IMR-90 (cell line): ENCODE measurements around the gene ABR. TPM values are rescaled to one million over a fixed set of nuclear protein-coding genes. Genes with fewer than 3 reads are reported as not detected.

Source experiments
- ATAC-seq: fragments of 200-7000 bp; cut with Tn5 transposase; 2 replicates; pipeline ENCODE4 v1.9.1; 2020; ENCODE audit warnings: low read depth, mild to moderate bottlenecking, moderate library complexity
- BruUV-seq: library from RNA; stranded (reverse); fragments of 400-500 nt; replicated peaks from 2 replicates; lab custom pipeline; 2021; lab: Mats Ljungman, UMichigan
- CTCF ChIA-PET: fragments of 300-600 bp; formaldehyde crosslinking; extraction: SDS; loops from one replicate; lab custom pipeline; 2021; ENCODE audit warnings: antibody characterized with exemption; lab: Yijun Ruan, JAX
- POLR2A ChIA-PET: fragments of 300-600 bp; sonication (Branson Sonifier 250); formaldehyde crosslinking; loops from one replicate; lab custom pipeline; 2022; ENCODE audit warnings: antibody characterized with exemption; ENCODE audit not compliant: unreplicated experiment; lab: Charles Lee
- DNase-seq: peaks from one replicate; pipeline ENCODE4 v3.0.0; 2013
- H2AFZ ChIP-seq: replicated peaks from 2 replicates; pipeline ENCODE3; 2013; ENCODE audit warnings: low read length, mild to moderate bottlenecking; ENCODE audit not compliant: poor library complexity
- H2AK5ac ChIP-seq: 2 replicates; pipeline ENCODE4 v1.6.1; 2013; ENCODE audit warnings: low read depth, low read length, inconsistent platforms
- H2AK9ac ChIP-seq: replicated peaks from 2 replicates; pipeline ENCODE3; 2013; ENCODE audit warnings: mild to moderate bottlenecking, low read depth, low read length, moderate library complexity; ENCODE audit not compliant: poor library complexity
- H2BK120ac ChIP-seq: 2 replicates; pipeline ENCODE4 v1.6.1; 2013; ENCODE audit warnings: low read depth, low read length, inconsistent platforms
- H2BK15ac ChIP-seq: 3 replicates; pipeline ENCODE4 v1.6.1; 2013; ENCODE audit warnings: low read depth, low read length, inconsistent platforms
- H2BK20ac ChIP-seq: 2 replicates; pipeline ENCODE4 v1.6.1; 2013; ENCODE audit warnings: low read depth, mild to moderate bottlenecking, inconsistent platforms, low read length, moderate library complexity
- H2BK5ac ChIP-seq: 2 replicates; pipeline ENCODE4 v1.6.1; 2013; ENCODE audit warnings: mild to moderate bottlenecking, low read depth, low read length, inconsistent platforms; ENCODE audit not compliant: poor library complexity, severe bottlenecking
- H3K14ac ChIP-seq: replicated peaks from 2 replicates; pipeline ENCODE4 v1.6.1; 2013; ENCODE audit warnings: low read depth, low read length, inconsistent platforms
- H3K18ac ChIP-seq: 2 replicates; pipeline ENCODE4 v1.6.1; 2013; ENCODE audit warnings: low read depth, low read length, control low read depth
- H3K23ac ChIP-seq: 2 replicates; pipeline ENCODE4 v1.6.1; 2013; ENCODE audit warnings: low read depth, low read length, inconsistent platforms
- H3K27ac ChIP-seq: 2 replicates; pipeline ENCODE4 v1.5.1; 2013; ENCODE audit warnings: mild to moderate bottlenecking, control low read depth, low read length; ENCODE audit not compliant: insufficient read depth
- H3K27me3 ChIP-seq: 2 replicates; pipeline ENCODE4 v1.6.1; 2013; ENCODE audit warnings: low read length; ENCODE audit not compliant: control insufficient read depth, insufficient read depth
- H3K36me3 ChIP-seq: 2 replicates; pipeline ENCODE4 v1.6.1; 2013; ENCODE audit warnings: low read length, mixed read lengths; ENCODE audit not compliant: control insufficient read depth, insufficient read depth
- H3K4ac ChIP-seq: 2 replicates; pipeline ENCODE4 v1.6.1; 2013; ENCODE audit warnings: low read depth, low read length, inconsistent platforms
- H3K4me1 ChIP-seq: 2 replicates; pipeline ENCODE4 v1.6.1; 2013; ENCODE audit warnings: low read length, mixed read lengths; ENCODE audit not compliant: control insufficient read depth, insufficient read depth
- H3K4me2 ChIP-seq: 2 replicates; pipeline ENCODE4 v1.6.1; 2013; ENCODE audit warnings: low read depth, mild to moderate bottlenecking, control low read depth, low read length, moderate library complexity
- H3K4me3 ChIP-seq: 2 replicates; pipeline ENCODE4 v1.5.1; 2013; ENCODE audit warnings: low read depth, mild to moderate bottlenecking, control low read depth, low read length, moderate library complexity; ENCODE audit not compliant: insufficient read depth
- H3K56ac ChIP-seq: 2 replicates; pipeline ENCODE4 v1.6.1; 2013; ENCODE audit warnings: low read length, inconsistent platforms; ENCODE audit not compliant: insufficient read depth; ENCODE audit errors: extremely low read depth
- H3K79me1 ChIP-seq, 2 experiments: 2 replicates each; pipeline ENCODE4 v1.6.1; 2013; ENCODE audit warnings: low read length in 2 of 2, inconsistent platforms in 1 of 2, low read depth in 1 of 2
- H3K9ac ChIP-seq: 2 replicates; pipeline ENCODE4 v1.6.1; 2013; ENCODE audit warnings: low read depth, low read length, control low read depth
- H3K9me1 ChIP-seq: 2 replicates; pipeline ENCODE4 v1.6.1; 2013; ENCODE audit warnings: low read length, inconsistent platforms; ENCODE audit not compliant: insufficient read depth
- H3K9me3 ChIP-seq: 2 replicates; pipeline ENCODE4 v1.6.1; 2013; ENCODE audit warnings: low read length; ENCODE audit not compliant: control insufficient read depth, insufficient read depth
- H4K20me1 ChIP-seq: 2 replicates; pipeline ENCODE4 v1.6.1; 2013; ENCODE audit warnings: low read length, inconsistent platforms; ENCODE audit not compliant: insufficient read depth
- H4K5ac ChIP-seq: 2 replicates; pipeline ENCODE4 v1.6.1; 2013; ENCODE audit warnings: mild to moderate bottlenecking, low read depth, low read length, control low read depth
- H4K8ac ChIP-seq, 2 experiments: 2 replicates each; pipeline ENCODE4 v1.6.1; 2013; ENCODE audit warnings: low read depth in 2 of 2, low read length in 2 of 2, control low read depth in 1 of 2, inconsistent platforms in 1 of 2
- H4K91ac ChIP-seq: 2 replicates; pipeline ENCODE4 v1.6.1; 2013; ENCODE audit warnings: low read depth, low read length, inconsistent platforms; ENCODE audit not compliant: insufficient read depth
- BHLHE40 ChIP-seq: fragments of 150-350 bp; IDR thresholded peaks from 2 replicates; pipeline ENCODE4 v1.6.1; 2016; ENCODE audit warnings: mild to moderate bottlenecking, low read depth, low read length
- CEBPB ChIP-seq: IDR thresholded peaks from 2 replicates; pipeline ENCODE4 v1.6.1; 2012; ENCODE audit warnings: low read depth, low read length, improper control_type of control experiment
- CHD1 ChIP-seq: IDR thresholded peaks from 2 replicates; pipeline ENCODE4 v1.6.1; 2012; ENCODE audit warnings: low read depth, low read length, improper control_type of control experiment
- CTCF ChIP-seq: conservative IDR thresholded peaks from 2 replicates; pipeline ENCODE4 v1.5.1; 2012; ENCODE audit warnings: mild to moderate bottlenecking, low read depth, low read length, improper control_type of control experiment
- ELK1 ChIP-seq: fragments of 150-350 bp; IDR thresholded peaks from 2 replicates; pipeline ENCODE4 v1.6.1; 2016; ENCODE audit warnings: low read depth, mild to moderate bottlenecking, low read length, moderate library complexity, borderline replicate concordance
- FOS ChIP-seq: fragments of 150-350 bp; IDR thresholded peaks from 2 replicates; pipeline ENCODE4 v1.6.1; 2016; ENCODE audit warnings: low read depth, low read length
- MAFK ChIP-seq: IDR thresholded peaks from 2 replicates; pipeline ENCODE4 v1.6.1; 2012; ENCODE audit warnings: low read depth, low read length, improper control_type of control experiment
- MAZ ChIP-seq: IDR thresholded peaks from 2 replicates; pipeline ENCODE4 v1.6.1; 2012; ENCODE audit warnings: low read depth, mild to moderate bottlenecking, low read length, improper control_type of control experiment, moderate library complexity, borderline replicate concordance
- MXI1 ChIP-seq: IDR thresholded peaks from 2 replicates; pipeline ENCODE4 v1.6.1; 2012; ENCODE audit warnings: low read depth, mild to moderate bottlenecking, low read length, moderate library complexity, borderline replicate concordance
- NFE2L2 ChIP-seq: fragments of 150-350 bp; IDR thresholded peaks from 2 replicates; pipeline ENCODE4 v1.6.1; 2016; ENCODE audit warnings: low read depth, mild to moderate bottlenecking, low read length
- POLR2A ChIP-seq: IDR thresholded peaks from 2 replicates; pipeline ENCODE4 v1.6.1; 2012; ENCODE audit warnings: mild to moderate bottlenecking, low read depth, low read length
- RAD21 ChIP-seq: IDR thresholded peaks from 2 replicates; pipeline ENCODE4 v1.6.1; 2012; ENCODE audit warnings: low read length, improper control_type of control experiment
- RCOR1 ChIP-seq: IDR thresholded peaks from 2 replicates; pipeline ENCODE4 v1.6.1; 2012; ENCODE audit warnings: mild to moderate bottlenecking, low read length, improper control_type of control experiment; ENCODE audit not compliant: insufficient replicate concordance
- RFX5 ChIP-seq: IDR thresholded peaks from 2 replicates; pipeline ENCODE4 v1.8.0; 2012; ENCODE audit warnings: low read depth, mild to moderate bottlenecking, low read length, moderate library complexity
- SMC3 ChIP-seq: fragments of 150-350 bp; IDR thresholded peaks from 2 replicates; pipeline ENCODE4 v1.6.1; 2016; ENCODE audit warnings: low read depth, mild to moderate bottlenecking, antibody characterized with exemption, low read length, moderate library complexity
- USF2 ChIP-seq: fragments of 150-350 bp; IDR thresholded peaks from 2 replicates; pipeline ENCODE4 v1.6.1; 2017; ENCODE audit warnings: mild to moderate bottlenecking, antibody characterized with exemption, low read length, low read depth
- WGBS, 2 experiments: methylation state at CpG; one replicate each; pipeline versions ENCODE4 v1.1.5 to v1.1.7; 2013; ENCODE audit warnings: missing lambda C conversion rate in 2 of 2; ENCODE audit not compliant: insufficient read length in 1 of 2; ENCODE audit errors: extremely low coverage in 2 of 2; 5-methylcytosine and 5-hydroxymethylcytosine counted together
- dilution Hi-C: fragments of 300-500 bp; cut with HindIII; formaldehyde crosslinking; loops from one replicate; pipeline ENCODE4 v1.14.3; 2018; ENCODE audit warnings: low sequenced_read_pairs; ENCODE audit not compliant: unreplicated experiment
- in situ Hi-C: fragments of 300-500 bp; cut with MboI; formaldehyde crosslinking; loops from 3 replicates; pipeline ENCODE4 v1.14.3; 2019; ENCODE audit warnings: low sequenced_read_pairs, inconsistent platforms, mixed read lengths
- intact Hi-C: fragments of 100-400 bp; cut with micrococcal nuclease; formaldehyde crosslinking; loops from 2 replicates; pipeline ENCODE4 v1.10.0; 2022
- polyA plus RNA-seq, 3 experiments: library from polyadenylated mRNA; depleted of rRNA; stranded (reverse); fragments of >200 nt; gene quantifications; 2 replicates each; pipeline ENCODE4 v1.2.3, GENCODE V29; 2012; ENCODE audit warnings: low replicate concordance in 1 of 3
- total RNA-seq: library from RNA; depleted of rRNA; stranded (reverse); fragments of >200 nt; gene quantifications from 2 replicates; pipeline ENCODE4 v1.2.3, GENCODE V29; 2012

ABR gene
- total and polyA plus RNA-seq, 2 of the 4 experiments (the other 2 are of a cell fraction): 28.3 to 79.7 TPM

- intact Hi-C loops (no loop called here), in situ Hi-C loops (no loop called here), dilution Hi-C loops (no loop called here)
- no peak overlapping the region for H3K23ac ChIP-seq
- no peak overlapping the region for H3K14ac ChIP-seq
- no peak overlapping the region for H3K9ac ChIP-seq
- H3K4me1 ChIP-seq: no peaks in the 10 kb centered on the region
- H3K56ac ChIP-seq: no peak overlapping the region
- H2BK15ac ChIP-seq: no peak overlapping the region
- no peaks in the 10 kb centered on the region; the same call in none of the 2 replicates for H4K20me1 ChIP-seq
- no peak overlapping the region for H3K4ac ChIP-seq
- H2BK120ac ChIP-seq: no peak overlapping the region
- BruUV-seq: no TSS peak
- no peak overlapping the region for H2AK5ac ChIP-seq
- H3K4me2 ChIP-seq: no peak overlapping the region
- peaks cover 7% of the 10 kb centered on the region for H3K9me3 ChIP-seq
- no CpG with 5 or more reads among the region's 10 CpGs for WGBS, 2 experiments
- H4K5ac ChIP-seq: no peak overlapping the region
- H3K18ac ChIP-seq: no peak overlapping the region
- H2AFZ ChIP-seq: no peak overlapping the region
- H4K8ac ChIP-seq: no peak overlapping the region
- no peak for ATAC-seq
- H3K27me3 ChIP-seq: no peaks in the 10 kb centered on the region
- ChIA-PET POLR2A (no interaction called here), CTCF (no interaction called here)
- no peaks in the 10 kb centered on the region; the same call in 1 of the 2 replicates for H3K9me1 ChIP-seq
- H2AK9ac ChIP-seq: peak overlapping the region; percentile 5
- no peaks in the 10 kb centered on the region; a peak in 2 of 4 replicates for H3K79me1 ChIP-seq
- no peak overlapping the region for H2BK20ac ChIP-seq
- TF ChIP-seq CHD1 (no peak), NFE2L2 (no peak), POLR2A (no peak), MXI1 (no peak), USF2 (no peak), CTCF (no peak), MAFK (no peak), RCOR1 (no peak), RFX5 (no peak), FOS (no peak), ELK1 (no peak), BHLHE40 (no peak), RAD21 (no peak), MAZ (no peak), CEBPB (no peak), SMC3 (no peak)
- H4K91ac ChIP-seq: no peak overlapping the region
- H2BK5ac ChIP-seq: no peak overlapping the region
- no peak overlapping the region for H3K4me3 ChIP-seq
- DNase-seq: no peak
- H3K36me3 ChIP-seq: peaks cover 54% of the 10 kb centered on the region
- no peak overlapping the region for H3K27ac ChIP-seq
Measured at GRCh38 chr17:1067282-1067956, 112.4 kb downstream of the ABR start.
